Neural progenitor cell (in vitro differentiated cells): Measurements from ENCODE around the gene PCCA.
"Not testable (repeated sequence)": the region's sequence is repeated elsewhere in the genome, so short reads cannot be mapped to it uniquely, and the experiment has no call there.

ENCODE experiments used
- CTCF ChIP-seq: fragments of 200-600 bp; sonication (generic); IDR thresholded peaks from 2 replicates; pipeline ENCODE4 v1.5.1; 2017; ENCODE audit warnings: antibody characterized with exemption, mild to moderate bottlenecking
- EZH2 ChIP-seq: fragments of 200-600 bp; sonication (generic); IDR thresholded peaks from 2 replicates; pipeline ENCODE4 v1.6.1; 2017; ENCODE audit warnings: antibody characterized with exemption, mild to moderate bottlenecking, moderate library complexity
- EZH2phosphoT487 ChIP-seq: fragments of 200-600 bp; sonication (generic); IDR thresholded peaks from 2 replicates; pipeline ENCODE4 v1.6.1; 2017; ENCODE audit warnings: antibody characterized with exemption

- not testable (repeated sequence) for TF ChIP-seq CTCF, EZH2phosphoT487, EZH2
Measured at GRCh38 chr13:100282306-100282705, 193.4 kb downstream of the PCCA start.
